ENCODE data around the gene WNT7B.

GRCh38 chr22:45889539-45890350, 87.2 kb downstream of the WNT7B start:
- no peak for TF ChIP-seq POLR2A (IDR thresholded peaks at IDR 0.05)
- no peak for TF ChIP-seq CTCF (IDR thresholded peaks at IDR 0.05)
